Hematopoietic multipotent progenitor cell (in vitro differentiated cells): Measurements from ENCODE around the gene TNXB. TPM values are rescaled to one million over a fixed set of nuclear protein-coding genes. Genes with fewer than 3 reads are reported as not detected.

Source experiments
- DNase-seq, 3 donors: peaks; one replicate each; pipeline ENCODE4 v3.0.0-alpha.2; 2011 to 2015; ENCODE audit warnings: low read depth in 2 of 3, low spot score in 2 of 3
- total RNA-seq: library from RNA; depleted of rRNA; stranded (reverse); fragments of >200 nt; gene quantifications from one replicate; pipeline ENCODE4 v1.2.3, GENCODE V29; 2012

Gene TNXB, protein sequence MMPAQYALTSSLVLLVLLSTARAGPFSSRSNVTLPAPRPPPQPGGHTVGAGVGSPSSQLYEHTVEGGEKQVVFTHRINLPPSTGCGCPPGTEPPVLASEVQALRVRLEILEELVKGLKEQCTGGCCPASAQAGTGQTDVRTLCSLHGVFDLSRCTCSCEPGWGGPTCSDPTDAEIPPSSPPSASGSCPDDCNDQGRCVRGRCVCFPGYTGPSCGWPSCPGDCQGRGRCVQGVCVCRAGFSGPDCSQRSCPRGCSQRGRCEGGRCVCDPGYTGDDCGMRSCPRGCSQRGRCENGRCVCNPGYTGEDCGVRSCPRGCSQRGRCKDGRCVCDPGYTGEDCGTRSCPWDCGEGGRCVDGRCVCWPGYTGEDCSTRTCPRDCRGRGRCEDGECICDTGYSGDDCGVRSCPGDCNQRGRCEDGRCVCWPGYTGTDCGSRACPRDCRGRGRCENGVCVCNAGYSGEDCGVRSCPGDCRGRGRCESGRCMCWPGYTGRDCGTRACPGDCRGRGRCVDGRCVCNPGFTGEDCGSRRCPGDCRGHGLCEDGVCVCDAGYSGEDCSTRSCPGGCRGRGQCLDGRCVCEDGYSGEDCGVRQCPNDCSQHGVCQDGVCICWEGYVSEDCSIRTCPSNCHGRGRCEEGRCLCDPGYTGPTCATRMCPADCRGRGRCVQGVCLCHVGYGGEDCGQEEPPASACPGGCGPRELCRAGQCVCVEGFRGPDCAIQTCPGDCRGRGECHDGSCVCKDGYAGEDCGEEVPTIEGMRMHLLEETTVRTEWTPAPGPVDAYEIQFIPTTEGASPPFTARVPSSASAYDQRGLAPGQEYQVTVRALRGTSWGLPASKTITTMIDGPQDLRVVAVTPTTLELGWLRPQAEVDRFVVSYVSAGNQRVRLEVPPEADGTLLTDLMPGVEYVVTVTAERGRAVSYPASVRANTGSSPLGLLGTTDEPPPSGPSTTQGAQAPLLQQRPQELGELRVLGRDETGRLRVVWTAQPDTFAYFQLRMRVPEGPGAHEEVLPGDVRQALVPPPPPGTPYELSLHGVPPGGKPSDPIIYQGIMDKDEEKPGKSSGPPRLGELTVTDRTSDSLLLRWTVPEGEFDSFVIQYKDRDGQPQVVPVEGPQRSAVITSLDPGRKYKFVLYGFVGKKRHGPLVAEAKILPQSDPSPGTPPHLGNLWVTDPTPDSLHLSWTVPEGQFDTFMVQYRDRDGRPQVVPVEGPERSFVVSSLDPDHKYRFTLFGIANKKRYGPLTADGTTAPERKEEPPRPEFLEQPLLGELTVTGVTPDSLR (N-terminal part only)
- total RNA-seq: 1.1 TPM

DNA sequence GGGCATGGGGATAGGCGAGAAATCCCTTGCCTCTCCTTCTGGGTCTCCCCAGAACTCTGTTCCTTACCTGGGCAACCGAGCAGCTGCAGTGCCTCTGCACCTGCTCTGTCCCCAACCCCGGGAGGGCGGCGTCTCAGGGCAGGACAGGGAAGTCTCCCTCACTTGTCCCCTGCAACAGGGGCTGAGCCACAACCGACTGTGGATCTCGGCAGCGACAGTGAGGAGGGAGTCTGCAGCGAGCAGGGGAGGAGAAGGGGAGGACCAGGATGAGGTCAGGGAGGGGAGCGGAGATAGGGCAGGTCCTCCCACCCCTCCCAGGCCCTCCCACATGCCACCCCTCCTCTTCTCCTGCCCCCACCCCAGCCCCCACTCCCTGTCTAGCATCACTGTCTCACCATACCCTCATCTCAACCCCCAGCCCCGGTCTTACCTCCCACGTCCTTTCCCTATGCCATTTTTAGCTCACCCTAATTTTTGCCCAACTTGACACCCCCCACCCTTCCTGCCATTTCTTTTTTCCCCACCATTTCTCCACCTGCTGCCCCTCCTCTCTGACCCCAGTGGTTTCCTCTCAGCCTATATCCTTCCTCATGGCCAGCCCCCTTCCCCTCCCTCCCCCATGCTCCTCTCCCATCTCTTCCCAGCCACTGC lies at the start of gene TNXB:
TNXB (minus strand) TSS at position 225 of the 651 bp plus-strand sequence. CDS start 11,140 bp downstream, outside the sequence.
- no peak for DNase-seq

DNA sequence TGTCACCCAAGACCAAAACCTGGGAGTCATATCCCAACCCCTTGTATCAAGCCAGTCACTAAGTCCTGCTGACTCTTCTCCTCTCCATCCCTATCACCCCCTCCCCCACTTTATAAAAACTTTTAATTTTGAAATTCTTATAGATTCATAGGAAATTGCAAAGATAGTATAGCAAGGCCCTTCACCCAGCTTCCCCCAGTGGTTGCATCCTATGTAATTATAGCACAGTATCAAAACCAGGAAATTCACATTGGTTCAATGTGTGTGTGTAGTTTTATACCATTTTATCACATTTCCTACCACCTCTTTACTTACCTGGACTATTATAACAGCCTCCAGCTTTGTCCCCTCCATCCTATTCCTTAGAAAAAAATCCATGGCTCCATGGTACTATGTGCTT lies 48.9 kb upstream of the TNXB start:
- no peak for DNase-seq

DNA sequence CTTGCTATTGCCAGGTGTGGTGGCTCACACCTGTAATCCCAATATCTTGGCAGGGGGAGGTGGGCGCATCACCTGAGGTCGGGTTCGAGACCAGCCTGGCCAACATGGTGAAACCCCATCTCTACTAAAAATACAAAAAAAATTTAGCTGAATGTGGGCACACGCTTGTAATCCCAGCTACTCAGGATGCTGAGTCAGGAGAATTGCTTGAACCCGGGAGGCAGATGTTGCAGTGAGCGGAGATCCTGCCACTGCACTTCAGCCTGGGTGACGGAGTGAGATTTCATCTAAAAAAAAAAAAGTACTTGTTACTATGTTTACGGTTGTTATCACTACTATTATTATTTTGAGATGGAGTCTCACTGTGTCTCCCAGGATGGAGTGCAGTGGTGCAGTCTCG lies 47.8 kb upstream of the TNXB start:
- no peak for DNase-seq

DNA sequence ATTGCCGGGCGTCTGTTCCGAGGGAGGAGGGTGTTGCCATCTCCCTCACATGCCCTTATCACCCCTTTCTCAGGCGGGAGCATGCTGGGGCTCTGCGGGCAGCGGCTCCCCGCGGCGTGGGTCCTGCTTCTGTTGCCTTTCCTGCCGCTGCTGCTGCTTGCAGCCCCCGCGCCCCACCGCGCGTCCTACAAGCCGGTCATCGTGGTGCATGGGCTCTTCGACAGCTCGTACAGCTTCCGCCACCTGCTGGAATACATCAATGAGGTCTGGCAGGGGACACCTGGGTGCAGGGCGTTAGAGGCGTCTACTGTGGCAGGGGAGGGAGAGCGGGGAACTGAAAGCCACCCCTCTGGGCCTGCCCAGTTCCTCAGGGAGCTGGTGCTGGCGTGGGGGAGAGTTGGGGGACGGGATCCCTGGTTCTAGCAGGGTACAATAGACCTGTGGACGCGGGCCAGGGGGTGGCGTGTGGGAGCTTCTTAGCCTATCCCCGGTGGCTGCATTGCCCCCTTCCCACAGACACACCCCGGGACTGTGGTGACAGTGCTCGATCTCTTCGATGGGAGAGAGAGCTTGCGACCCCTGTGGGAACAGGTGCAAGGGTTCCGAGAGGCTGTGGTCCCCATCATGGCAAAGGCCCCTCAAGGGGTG lies 45.5 kb upstream of the TNXB start:
- DNase-seq: peak in 2 of 3 donors; percentile 78 to 83

DNA sequence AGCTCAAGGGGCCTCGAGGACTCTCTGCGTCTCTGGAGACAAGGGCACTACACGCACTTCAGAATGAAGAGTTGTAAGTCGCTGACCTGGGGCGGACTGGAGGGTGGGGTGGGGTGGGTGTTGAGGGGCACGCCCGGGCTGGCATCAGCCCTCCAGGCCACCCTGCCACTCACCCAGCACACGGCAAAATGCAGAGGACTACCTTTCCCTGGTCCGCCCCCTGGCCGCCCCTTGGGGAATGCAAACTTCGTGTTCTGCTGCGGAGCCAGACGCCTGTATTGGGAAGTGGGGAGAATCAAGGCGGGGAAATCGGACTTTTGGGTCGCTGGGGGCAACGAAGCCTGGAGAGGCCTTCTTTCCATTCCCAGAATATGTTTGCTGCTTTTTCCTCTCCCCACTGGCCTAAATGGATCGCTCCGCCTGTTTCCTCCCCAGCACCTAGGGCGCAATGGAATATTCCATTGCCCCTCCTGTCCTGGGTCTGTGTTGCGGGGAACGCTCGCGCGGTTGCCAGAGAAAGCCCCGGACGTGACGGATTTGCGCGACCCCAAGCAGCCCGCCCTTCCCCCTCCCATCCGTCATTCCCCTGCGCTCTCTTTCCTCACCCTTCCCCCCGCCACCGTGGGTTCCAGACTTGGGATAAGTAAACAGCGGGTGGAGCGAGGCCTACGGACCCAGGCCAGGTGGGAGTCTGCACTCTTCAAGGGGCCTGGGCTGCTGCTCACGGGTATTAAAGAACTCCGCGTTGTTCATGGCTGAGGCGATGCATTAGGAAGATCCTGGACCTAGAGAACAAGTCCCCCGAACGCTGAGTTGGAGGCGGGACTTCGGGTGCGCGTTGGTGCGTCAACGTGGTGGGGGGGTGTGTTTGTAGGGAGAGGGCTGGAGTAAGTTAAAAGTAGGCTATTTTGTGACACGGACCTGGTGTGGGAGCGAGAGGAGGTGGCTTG lies 44.7 kb upstream of the TNXB start, which contains the start of gene PPT2:
PPT2 (plus strand) TSS at position 578 of the 950 bp plus-strand sequence. CDS start 454 bp downstream, outside the sequence.
- peak in 2 of 3 donors; percentile 93 to 97 for DNase-seq

DNA sequence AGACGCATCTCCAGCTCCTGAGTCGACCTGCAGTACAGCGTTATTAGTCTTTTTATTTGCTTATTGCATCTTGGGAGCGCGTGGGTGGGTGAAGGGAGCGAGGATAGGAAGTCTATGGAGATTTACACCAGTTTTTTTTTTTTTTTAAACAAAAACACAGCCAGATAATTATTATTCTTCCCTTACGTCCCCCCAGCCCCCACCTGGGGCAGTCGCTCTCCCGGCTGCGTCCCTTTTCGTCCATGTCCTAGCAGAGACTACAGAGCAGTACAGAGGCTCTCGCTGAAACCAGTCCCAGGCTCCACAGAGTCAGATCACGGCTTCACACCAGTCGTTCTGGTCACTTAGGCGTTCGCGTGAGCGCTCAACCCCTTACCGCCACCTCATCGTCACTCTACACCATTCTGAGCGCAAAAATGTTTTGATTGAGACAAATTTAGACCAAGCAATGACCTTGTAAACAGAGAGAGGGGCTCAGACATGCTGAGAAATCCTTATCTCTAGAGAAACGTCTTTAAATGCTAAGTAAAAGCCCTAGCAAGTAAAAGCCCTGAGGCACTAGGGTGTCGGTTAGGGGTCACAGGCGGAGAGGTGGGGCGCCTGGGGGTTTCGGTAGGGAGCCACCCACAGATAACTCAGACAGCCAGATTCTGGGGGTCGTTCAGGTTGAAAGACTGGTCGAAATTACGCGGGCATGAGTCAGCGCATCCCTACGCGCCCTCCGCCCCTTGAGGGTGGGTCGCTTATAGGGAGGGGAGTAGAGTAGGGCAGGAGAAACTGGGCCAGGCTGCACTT lies 43.8 kb upstream of the TNXB start:
- DNase-seq: peak in 1 of 3 donors; percentile 37

DNA sequence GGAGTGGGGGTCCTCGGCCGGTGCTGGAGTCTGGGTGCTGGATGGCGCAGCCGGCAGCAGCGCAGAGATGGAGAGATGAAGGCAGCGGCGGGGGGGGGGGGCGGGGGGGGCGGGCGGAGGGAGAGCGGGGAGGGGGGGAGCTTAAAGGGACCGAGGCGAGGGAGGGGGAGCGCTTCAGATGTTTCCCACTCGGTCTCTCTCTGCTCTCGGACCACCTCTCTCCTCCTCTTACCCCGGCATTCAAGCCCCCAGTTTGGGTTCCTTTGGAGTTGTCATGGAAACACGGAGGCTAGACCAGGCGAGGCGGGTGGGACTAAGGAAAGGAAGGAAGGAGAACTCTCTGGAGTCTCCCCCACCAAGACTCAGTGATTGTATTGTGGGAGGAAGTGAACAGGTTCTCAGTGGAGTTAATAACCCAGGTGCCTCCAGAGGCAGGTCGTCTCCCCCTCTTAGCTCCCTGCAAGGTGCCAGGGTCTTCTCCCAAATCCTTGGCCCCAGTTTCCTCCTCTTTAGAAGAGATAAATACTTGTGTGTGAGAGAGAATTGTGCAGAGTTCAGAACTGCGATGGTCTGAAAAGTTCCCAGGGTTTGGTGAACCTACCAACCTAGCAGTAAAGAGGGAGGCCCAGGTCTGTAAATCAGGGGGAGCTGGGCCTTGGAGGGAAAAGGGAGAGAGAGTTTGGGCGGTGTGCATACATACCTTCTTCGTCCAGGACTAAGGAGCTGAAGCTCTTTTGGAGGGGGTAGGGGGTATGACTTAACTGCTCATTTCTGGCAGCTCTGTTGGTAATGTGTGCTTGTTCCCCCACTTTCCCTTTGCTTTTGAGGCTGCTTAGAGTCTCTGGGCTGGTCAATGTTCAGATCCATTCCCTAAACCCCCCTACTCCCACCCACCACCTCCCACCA lies 43.0 kb upstream of the TNXB start, which contains the start of gene PRRT1:
PRRT1 (minus strand) TSS at position 77 of the 906 bp plus-strand sequence. CDS start 112 bp downstream, outside the sequence.
- no peak for DNase-seq

DNA sequence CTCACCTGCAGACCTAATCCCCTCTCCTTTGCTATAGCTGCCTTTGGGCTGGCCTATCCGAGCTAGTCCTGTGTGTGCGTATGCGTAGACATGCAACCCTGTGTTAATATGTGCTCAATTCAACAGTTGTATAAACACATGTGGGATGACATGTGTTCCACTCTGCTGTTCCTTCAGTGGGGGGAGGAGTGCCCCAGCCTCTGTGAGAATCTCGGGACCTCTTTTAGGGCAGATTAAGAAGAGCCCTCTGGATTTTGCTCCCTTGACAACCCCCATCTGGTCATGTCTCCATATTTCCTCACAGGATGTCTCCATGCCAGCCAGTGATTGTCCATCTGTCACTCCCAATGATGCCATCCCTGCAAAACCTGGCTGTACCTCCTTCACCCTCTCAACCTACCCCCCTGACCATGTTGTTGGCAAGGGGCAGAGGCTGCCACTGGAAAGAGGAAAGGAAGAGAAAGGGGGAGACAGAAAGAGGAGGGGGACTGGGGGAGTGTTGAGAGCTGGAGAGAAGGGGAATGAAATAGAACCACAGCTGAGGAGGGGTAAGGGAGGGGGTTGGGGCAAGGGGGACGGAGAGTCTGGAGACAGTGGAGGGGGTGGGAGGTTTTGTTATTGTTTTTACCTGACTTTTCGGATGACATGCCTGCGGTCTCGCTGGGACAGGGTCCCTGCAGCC lies 42.2 kb upstream of the TNXB start:
- no peak for DNase-seq

DNA sequence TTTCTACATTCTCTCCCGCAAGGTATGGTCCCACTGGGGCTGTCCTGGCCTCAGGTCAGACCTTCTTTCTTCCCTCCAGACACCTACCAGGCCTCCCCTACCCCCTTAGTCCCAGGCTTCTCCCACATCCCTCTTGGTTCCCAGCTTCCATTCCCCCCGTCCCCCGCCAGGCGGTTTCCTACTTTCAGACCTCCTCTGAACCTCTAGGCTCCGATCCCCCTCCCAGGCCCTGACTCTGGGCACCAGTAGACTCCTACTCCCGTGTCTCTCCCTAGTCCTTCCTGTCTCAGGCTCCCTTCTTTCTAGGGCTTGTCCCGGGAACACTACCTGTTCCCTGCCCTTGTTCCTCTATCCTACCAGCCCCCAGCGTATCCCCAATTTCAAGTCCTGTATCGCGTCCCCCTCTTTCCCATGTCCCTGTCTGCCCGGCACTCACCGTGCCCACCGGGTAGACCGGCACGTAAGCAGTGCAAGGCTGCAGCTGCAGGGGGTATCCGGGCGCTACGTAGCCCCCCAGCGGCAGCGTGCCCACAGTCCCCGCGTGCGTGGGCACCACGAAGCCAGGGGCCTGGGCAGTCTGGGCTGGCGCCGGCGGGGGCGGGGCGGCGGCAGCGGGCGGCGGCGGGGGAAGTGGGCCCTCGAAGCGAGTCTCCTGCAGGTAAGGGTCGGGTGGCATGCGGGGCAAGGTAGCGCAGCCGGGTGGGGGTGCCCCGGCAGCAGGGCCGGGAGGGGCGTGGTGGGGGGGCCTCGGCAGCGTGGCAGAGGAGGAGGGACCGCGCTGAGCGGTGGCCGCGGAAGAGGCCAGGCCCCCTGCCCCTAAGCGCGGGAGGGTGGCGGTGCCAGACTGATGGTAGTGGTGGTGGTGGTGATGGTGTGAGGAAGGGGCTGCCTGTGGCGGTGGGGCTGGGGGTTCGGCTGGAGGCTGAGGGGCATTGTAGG lies 41.1 kb upstream of the TNXB start:
- DNase-seq: no peak

DNA sequence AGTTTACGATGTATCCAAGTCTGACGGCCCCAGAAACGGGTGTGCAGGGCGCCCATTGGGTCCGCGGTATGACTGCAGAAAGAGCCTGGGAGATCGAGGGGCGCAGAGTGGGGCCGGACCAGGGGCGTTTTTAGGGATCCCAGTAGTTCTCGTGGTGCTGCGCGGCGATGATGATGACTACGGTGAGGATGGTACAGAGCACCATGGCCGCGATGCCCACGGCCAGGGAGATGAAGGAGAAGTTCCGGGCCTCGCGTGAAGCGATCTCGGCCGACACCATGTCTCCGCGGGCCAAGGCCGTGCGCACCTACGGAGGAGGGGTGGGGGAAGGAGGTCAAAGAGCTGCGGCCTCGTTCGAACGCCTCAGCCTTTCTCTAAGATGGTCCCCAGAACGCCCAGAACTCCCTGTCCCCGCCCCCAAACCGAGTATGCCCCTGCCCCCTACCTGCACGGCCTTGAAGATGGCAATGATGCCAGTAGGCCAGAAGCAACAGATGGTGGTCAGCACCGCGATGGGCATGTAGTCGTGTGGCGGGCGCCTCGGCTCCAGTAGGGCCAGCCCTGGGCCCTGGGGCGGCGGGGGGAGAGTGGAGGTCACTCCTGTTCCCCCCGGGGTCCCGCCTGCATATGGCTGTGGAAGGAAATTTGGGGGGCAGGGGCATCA lies 40.1 kb upstream of the TNXB start:
- DNase-seq: no peak

DNA sequence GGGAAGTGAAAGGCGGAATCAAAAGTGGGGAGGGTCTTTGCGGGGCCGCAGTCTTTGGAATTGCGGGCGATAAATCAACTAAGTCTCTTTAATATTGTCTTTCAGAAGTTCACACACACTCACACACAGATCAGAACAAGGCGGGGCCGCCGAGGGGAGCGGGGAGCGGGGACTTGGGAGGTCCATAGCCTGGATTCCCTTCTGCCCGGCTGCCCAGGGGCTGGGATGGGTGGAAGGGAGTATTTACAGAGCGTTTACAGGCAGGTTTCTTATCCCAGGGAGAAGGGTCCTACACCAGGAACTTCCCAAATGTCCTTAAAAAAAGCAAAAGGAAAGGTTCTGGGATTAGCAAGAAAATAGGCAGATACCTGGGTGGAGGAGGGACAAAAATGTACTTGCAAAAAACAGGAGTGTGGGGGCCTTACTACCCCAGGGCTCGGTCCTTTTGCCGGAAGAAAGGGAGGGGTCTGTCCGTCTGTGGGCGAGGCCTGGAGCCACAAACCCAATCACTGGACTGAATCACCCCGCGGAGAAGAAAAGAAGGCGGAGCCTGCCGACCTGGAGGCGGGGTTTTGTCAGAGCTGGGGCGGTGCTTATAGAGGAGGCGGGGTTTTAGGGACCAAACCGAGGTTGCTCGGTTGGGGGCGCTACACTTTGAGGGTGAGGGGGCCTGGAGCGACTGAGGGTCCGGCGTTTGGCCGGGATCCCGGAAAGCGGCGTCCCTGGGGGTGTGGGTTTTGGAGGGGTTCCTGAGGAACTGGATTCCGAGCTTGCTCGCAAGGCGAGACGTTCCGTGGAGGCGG lies 39.4 kb upstream of the TNXB start:
- DNase-seq: peak in 2 of 3 donors; percentile 85 to 93

DNA sequence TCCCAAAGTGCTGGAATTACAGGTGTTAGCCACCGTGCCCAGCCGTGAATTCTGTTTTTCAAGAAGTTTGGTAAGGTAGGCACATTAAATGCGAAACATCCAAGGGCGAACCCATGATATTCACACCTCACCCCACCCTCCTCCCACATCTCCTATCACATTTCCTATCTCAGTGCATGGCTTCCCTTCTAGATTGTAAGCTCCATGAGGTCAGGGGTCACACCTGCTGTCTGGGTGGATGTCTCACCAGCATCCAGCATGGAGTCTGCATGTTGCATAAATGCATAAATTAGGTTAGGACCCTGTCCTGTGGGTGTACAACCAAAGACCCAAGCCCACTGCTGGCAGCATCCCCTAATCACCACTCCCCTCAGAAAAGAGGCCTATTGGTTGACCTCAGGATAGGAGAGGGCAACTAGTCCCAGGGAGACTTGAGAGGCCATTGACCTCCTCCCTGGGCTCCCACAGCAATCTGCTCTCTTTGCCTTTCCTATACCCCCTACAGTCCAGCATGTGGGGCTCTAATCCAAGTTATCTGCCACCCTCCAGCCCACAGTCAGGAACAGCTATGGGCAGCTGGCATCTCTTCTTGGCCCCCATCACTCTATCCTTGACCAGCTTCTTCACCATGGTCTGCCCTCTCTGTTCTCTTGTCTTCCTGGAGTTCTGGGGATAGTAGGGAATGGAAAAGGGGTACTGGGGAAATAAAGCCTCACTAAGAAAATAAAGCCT lies 38.4 kb upstream of the TNXB start:
- DNase-seq: peak in 1 of 3 donors; percentile 36

DNA sequence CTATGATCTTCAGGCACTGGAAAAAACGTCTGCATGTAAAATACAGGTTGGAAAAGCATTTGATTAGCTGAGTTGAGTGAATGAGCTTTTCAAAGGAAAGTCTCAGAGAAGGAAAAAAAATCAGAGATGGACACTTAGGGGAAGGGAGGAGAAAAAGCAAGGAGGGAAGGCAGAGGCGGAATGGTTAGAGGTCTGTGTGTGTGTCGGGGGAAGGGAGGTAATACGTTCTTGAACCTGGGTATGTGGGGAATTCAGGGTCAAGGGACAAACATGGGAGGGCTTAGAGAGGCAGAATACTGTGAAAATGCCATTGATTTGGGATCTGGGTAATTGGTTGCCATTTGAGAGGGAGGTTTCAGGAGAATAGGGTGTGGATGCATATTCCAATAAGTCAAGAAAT lies 37.5 kb upstream of the TNXB start:
- no peak for DNase-seq
